ENCODE data around the gene ARFIP1.

DNA sequence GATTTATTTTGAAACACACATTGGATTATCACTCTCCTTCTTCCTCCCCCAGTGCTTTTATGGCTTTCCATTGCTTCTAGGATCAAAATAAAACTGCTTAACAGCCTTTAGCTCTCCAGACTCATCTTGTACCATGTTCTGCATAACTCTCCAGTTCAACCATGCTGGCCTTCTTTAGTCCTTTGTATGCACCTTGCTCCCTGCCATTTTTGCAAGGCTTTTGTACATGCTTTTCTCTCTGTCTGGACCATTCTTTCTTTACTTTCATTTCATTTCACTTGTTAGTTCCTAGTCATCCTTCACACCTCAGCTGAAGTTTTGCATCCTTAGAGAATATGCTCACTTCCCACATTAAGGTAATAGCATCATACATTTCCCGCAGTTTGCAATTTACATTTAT lies 6.9 kb downstream of the ARFIP1 start:
- TF ChIP-seq ZBTB21 (tag by site-specific recombination; IDR thresholded peaks at IDR 0.05) (no peak), ZSCAN16 (tag by site-specific recombination; IDR thresholded peaks at IDR 0.05) (no peak), ZNF600 (tag by site-specific recombination; IDR thresholded peaks at IDR 0.05) (no peak)
- TF ChIP-seq, protein P1, sequence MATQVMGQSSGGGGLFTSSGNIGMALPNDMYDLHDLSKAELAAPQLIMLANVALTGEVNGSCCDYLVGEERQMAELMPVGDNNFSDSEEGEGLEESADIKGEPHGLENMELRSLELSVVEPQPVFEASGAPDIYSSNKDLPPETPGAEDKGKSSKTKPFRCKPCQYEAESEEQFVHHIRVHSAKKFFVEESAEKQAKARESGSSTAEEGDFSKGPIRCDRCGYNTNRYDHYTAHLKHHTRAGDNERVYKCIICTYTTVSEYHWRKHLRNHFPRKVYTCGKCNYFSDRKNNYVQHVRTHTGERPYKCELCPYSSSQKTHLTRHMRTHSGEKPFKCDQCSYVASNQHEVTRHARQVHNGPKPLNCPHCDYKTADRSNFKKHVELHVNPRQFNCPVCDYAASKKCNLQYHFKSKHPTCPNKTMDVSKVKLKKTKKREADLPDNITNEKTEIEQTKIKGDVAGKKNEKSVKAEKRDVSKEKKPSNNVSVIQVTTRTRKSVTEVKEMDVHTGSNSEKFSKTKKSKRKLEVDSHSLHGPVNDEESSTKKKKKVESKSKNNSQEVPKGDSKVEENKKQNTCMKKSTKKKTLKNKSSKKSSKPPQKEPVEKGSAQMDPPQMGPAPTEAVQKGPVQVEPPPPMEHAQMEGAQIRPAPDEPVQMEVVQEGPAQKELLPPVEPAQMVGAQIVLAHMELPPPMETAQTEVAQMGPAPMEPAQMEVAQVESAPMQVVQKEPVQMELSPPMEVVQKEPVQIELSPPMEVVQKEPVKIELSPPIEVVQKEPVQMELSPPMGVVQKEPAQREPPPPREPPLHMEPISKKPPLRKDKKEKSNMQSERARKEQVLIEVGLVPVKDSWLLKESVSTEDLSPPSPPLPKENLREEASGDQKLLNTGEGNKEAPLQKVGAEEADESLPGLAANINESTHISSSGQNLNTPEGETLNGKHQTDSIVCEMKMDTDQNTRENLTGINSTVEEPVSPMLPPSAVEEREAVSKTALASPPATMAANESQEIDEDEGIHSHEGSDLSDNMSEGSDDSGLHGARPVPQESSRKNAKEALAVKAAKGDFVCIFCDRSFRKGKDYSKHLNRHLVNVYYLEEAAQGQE (tag by site-specific recombination; IDR thresholded peaks at IDR 0.05): no peak
- TF ChIP-seq, protein P2, sequence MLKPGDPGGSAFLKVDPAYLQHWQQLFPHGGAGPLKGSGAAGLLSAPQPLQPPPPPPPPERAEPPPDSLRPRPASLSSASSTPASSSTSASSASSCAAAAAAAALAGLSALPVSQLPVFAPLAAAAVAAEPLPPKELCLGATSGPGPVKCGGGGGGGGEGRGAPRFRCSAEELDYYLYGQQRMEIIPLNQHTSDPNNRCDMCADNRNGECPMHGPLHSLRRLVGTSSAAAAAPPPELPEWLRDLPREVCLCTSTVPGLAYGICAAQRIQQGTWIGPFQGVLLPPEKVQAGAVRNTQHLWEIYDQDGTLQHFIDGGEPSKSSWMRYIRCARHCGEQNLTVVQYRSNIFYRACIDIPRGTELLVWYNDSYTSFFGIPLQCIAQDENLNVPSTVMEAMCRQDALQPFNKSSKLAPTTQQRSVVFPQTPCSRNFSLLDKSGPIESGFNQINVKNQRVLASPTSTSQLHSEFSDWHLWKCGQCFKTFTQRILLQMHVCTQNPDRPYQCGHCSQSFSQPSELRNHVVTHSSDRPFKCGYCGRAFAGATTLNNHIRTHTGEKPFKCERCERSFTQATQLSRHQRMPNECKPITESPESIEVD (tag by site-specific recombination; IDR thresholded peaks at IDR 0.05): no peak
- TF ChIP-seq, protein P3, sequence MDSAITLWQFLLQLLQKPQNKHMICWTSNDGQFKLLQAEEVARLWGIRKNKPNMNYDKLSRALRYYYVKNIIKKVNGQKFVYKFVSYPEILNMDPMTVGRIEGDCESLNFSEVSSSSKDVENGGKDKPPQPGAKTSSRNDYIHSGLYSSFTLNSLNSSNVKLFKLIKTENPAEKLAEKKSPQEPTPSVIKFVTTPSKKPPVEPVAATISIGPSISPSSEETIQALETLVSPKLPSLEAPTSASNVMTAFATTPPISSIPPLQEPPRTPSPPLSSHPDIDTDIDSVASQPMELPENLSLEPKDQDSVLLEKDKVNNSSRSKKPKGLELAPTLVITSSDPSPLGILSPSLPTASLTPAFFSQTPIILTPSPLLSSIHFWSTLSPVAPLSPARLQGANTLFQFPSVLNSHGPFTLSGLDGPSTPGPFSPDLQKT (IDR thresholded peaks at IDR 0.05; ENCODE audit: borderline replicate concordance, low read depth, low read length): no peak
